K562 treated with DMSO at 1 percent for 4 hours (cell line): ENCODE measurements around the gene GPAM. TPM values are rescaled to one million over a fixed set of nuclear protein-coding genes. Genes with fewer than 3 reads are reported as not detected.

Source experiments
- total RNA-seq: library from RNA; unstranded; fragments of 300-600 nt; gene quantifications from 2 replicates; pipeline ENCODE4 v1.2.3, GENCODE V29; 2022; ENCODE audit not compliant: insufficient read depth

GPAM gene
- 1.6 and 2.3 TPM in 2 replicates for total RNA-seq

GRCh38 chr10:112183329-112184051, at the start of gene GPAM:
Gene GPAM (minus strand): TSS chr10:112183765. CDS start chr10:112181784, 1,981 bp downstream.

Other genes starting within 250 kb of the GPAM start
- gene TECTB, start 99.6 kb upstream of the GPAM start, total RNA-seq = not detected in 2 replicates
- 1.3 and 1.8 TPM in 2 replicates for gene ACSL5, start 190.4 kb upstream of the GPAM start, total RNA-seq